KOPT-K1 (cell line): ENCODE data around the gene RNF126.

ENCODE experiments used
- H3K27ac ChIP-seq: fragments of 200-600 bp; sonication (generic); 2 replicates; pipeline ENCODE4 v1.5.1; 2016; ENCODE audit warnings: antibody characterized with exemption, mild to moderate bottlenecking, low read depth, low read length; ENCODE audit not compliant: poor library complexity, severe bottlenecking
- H3K36me3 ChIP-seq: fragments of 200-600 bp; sonication (generic); 2 replicates; pipeline ENCODE4 v1.5.1; 2017; ENCODE audit warnings: antibody characterized with exemption, mild to moderate bottlenecking, low read length, moderate library complexity; ENCODE audit not compliant: insufficient read depth
- H3K9me3 ChIP-seq: fragments of 200-600 bp; sonication (generic); 2 replicates; pipeline ENCODE4 v1.5.1; 2017; ENCODE audit warnings: antibody characterized with exemption, low read length, mild to moderate bottlenecking; ENCODE audit not compliant: insufficient read depth, poor library complexity, severe bottlenecking

The RNF126 gene

GRCh38 chr19:648305-648704 lies 14.7 kb downstream of the RNF126 start:
- H3K9me3 ChIP-seq, result no peaks in the 10 kb centered on the region
- H3K27ac ChIP-seq, result no peak overlapping the region
- peaks cover 93% of the 10 kb centered on the region for H3K36me3 ChIP-seq

DNA sequence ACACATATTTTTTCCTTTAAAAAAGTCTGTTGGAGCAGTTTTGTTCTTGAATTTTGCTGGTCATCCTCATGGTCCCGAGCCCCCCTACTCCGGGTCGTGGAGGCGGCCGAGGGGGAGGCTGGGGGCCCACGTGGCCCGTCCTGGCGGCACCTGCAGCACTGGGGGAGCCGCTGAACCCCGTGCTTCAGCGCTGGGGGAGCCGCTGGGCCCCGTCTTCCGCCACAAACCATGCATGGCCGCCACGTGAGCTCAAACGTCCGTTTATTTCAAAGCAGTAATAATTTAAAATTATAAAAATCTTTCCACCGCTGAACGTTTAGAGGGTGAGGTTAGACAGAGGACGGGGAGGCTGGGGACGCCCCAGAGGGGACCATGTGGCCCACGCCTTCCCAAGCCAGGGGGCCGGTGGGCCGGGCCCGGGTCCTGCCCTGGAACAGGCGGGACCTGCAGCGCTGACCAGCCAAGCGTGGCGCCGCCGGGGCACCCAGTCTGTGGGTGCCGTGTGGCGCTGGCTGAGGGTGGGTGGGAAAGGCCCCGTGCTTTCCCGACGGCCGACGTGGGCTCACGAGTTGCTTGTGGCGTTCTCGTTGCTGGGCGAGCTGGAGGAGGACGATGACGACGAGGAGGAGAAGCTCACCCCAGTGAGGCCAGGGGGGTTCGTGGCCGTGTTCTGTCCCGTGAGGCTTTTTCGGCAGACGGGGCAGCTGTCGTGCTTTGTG lies 15.3 kb downstream of the RNF126 start:
- Histone ChIP-seq H3K27ac (no peak overlapping the region), H3K9me3 (no peaks in the 10 kb centered on the region), H3K36me3 (peaks cover 91% of the 10 kb centered on the region)

DNA sequence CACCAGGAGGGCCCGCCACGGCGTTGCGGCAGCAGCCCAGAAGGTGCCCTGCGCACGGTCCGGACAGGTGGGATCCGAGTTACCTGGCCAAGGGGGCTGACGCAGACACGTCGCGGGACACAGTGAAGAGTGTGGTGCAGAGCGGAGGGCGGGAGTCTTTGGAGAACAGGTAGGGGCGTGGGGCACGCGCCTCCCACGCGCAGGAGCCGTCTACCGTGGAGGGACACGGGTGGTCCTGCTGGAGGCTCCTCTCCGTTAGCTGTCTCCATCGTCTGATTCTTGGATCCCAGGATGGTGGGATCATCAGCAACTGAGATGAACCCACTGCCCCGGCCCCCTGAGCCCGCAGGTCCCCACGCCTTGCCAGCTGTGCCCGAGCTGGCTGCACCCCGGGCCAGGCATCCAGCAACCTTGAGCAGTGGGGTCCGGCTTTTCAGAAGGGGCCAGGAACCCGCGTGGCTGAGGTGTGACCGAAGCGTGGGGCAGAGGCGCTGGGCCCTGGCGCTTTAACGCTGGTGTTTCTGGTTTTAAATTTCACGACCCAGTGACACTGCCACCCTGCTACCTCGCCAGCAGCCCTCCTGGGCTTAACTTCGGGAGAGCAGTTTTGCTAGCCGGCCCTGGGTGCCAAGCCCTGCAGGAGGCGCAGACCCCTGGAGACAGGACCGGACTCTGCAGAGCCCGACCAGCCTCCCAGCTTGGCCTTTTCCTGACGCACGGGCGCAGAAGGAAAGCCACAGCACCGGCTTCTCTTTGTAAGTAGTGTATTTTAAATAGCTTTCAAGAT lies 16.0 kb downstream of the RNF126 start:
- H3K27ac ChIP-seq, result no peak overlapping the region
- H3K36me3 ChIP-seq, result peaks cover 85% of the 10 kb centered on the region
- H3K9me3 ChIP-seq, result no peaks in the 10 kb centered on the region

DNA sequence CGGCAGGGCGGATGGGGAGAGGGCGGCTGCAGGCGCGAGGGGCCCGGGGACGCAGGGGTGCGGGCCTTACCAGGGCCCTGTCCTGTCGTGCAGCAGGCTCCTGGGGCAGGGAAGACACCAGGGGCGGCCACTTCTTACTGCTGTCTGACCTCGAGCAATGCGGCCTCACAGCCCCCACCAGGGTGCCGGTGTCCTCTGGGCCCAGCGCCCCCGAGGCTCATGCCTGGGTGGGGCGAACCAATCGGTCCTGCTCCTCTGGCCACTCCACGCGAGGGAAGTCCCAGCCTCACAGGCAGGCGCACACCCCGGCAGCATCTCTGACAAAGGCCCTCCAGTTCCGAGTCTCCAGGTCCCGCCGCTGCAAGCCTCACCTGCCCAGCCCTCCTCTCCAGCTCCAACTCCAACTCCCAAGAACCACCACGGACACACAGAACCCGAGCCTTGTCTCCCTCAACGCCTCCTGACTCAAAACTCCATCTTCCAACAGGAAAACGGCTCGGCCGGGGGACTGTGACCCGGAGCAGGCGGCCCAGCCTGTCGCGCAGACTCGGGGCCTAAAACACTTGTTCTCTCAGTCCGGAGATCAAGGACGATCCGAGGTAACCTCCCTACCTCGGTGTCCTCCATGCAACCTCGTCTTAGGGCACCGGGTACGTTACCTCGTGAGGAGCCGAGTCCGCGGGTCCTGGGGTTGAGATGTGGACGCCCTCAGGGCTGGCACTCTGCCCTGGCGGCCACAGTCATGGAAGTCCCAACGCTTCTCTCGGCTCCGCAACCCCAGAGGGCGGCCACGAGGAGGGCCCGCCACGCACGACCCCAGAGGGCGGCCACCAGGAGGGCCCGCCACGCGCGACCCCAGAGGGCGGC lies 16.9 kb downstream of the RNF126 start:
- no peak overlapping the region for H3K27ac ChIP-seq
- H3K9me3 ChIP-seq, result no peaks in the 10 kb centered on the region
- H3K36me3 ChIP-seq, result peaks cover 77% of the 10 kb centered on the region

GRCh38 chr19:644789-645188 lies 18.2 kb downstream of the RNF126 start:
- Histone ChIP-seq H3K9me3 (no peaks in the 10 kb centered on the region), H3K36me3 (peaks cover 64% of the 10 kb centered on the region), H3K27ac (no peak overlapping the region)

DNA sequence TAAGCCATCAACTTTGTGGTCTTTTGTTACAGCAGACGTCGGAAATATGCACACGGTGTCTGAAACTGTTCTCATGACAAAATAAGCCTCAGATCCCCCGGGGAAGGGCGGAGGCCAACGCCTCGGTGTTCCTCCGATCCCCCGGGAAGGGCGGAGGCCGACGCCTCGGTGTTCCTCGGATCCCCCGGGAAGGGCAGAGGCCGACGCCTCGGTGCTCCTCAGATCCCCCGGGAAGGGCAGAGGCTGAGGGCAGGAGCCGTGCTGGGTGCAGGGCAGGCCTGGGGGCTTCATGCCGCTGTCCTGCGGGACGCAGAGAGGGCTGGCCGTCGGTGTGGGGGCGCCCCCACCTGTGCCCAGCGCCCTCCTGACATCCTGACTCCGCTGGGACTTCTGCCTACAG lies 18.7 kb downstream of the RNF126 start:
- Histone ChIP-seq H3K36me3 (peaks cover 59% of the 10 kb centered on the region), H3K27ac (no peak overlapping the region)

DNA sequence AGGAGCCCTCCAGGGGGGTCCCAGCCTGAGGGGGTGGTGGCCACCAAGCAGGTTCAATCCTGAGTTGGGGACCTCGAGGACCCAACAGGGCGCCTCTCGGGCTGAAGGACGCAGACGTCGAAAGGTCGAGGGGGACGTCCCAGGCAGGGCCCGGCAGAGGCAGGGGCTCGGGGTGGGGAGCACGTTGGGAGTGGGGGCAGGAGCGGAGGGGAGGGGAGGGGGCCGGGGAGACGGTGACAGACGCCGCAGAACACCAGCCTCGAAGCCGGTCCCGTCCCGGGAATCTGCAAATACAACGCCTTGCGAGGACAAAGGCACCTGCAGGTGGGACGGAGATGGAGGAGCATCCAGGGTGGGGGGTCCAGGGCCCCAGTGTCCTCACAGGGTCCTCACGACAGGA lies 19.3 kb downstream of the RNF126 start:
- peaks cover 53% of the 10 kb centered on the region for H3K36me3 ChIP-seq
- no peak overlapping the region for H3K27ac ChIP-seq

More for the DNA sequence above, 18.7 kb downstream of the RNF126 start:
- H3K9me3 ChIP-seq, result no peaks in the 10 kb centered on the region

DNA sequence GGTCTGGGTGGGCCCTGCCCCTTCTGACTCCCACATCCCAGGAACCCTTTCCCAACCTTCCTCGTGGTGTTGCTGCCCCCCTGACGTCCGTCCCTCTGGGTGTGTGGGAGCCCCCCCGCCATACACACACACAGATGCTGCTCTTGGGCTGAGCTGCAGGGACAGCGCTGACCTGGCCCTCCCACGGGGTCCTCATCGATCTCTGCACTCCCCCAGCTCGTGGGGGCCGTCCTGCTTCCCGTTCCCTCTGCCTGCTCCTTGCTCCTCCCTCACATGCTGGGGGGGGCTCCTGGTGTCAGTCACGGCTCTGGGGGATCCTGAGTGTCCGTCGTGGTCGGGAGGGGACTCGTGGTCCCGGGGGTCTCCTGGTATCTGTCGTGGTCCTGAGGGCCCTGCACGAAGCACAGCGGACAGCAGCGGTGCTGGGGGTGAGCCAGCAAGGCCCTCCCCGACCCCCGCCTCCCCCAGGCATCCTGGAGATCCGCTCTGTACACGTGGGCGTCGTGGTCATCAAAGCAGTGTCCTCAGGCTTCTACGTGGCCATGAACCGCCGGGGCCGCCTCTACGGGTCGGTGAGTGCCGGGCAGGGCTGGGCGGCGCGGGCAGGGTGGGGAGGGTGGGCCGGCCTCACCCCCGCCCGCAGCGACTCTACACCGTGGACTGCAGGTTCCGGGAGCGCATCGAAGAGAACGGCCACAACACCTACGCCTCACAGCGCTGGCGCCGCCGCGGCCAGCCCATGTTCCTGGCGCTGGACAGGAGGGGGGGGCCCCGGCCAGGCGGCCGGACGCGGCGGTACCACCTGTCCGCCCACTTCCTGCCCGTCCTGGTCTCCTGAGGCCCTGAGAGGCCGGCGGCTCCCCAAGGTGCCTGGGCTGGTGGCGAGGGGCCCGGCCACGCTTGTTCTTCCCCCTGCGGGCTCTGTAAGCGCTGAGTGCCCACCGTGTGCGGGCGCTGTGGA lies 20.0 kb downstream of the RNF126 start:
- peaks cover 46% of the 10 kb centered on the region for H3K36me3 ChIP-seq
- no peaks in the 10 kb centered on the region for H3K9me3 ChIP-seq
- H3K27ac ChIP-seq, result no peak overlapping the region

More for the DNA sequence above, 19.3 kb downstream of the RNF126 start:
- no peaks in the 10 kb centered on the region for H3K9me3 ChIP-seq

GRCh38 chr19:641702-642101 lies 21.3 kb downstream of the RNF126 start:
- Histone ChIP-seq H3K9me3 (no peaks in the 10 kb centered on the region), H3K36me3 (peaks cover 33% of the 10 kb centered on the region), H3K27ac (no peak overlapping the region)

- Histone ChIP-seq H3K27ac (no peak overlapping the region), H3K9me3 (no peaks in the 10 kb centered on the region), H3K36me3 (peaks cover 23% of the 10 kb centered on the region)
These were observed 22.3 kb downstream of the RNF126 start for GRCh38 chr19:640606-641189.

GRCh38 chr19:640161-640558 lies 22.9 kb downstream of the RNF126 start:
- Histone ChIP-seq H3K9me3 (no peaks in the 10 kb centered on the region), H3K36me3 (peaks cover 19% of the 10 kb centered on the region; the same call in 1 of the 2 replicates), H3K27ac (no peak overlapping the region)

GRCh38 chr19:639253-640160 lies 23.5 kb downstream of the RNF126 start, which contains the start of gene FGF22:
Gene FGF22, plus strand, starts transcription at chr19:639879. Its CDS starts 47 bp downstream, at chr19:639926.
- no peaks in the 10 kb centered on the region for H3K9me3 ChIP-seq
- H3K36me3 ChIP-seq, result peaks cover 12% of the 10 kb centered on the region; the same call in 1 of the 2 replicates
- no peak within 1 kb of the TSS for H3K27ac ChIP-seq

DNA sequence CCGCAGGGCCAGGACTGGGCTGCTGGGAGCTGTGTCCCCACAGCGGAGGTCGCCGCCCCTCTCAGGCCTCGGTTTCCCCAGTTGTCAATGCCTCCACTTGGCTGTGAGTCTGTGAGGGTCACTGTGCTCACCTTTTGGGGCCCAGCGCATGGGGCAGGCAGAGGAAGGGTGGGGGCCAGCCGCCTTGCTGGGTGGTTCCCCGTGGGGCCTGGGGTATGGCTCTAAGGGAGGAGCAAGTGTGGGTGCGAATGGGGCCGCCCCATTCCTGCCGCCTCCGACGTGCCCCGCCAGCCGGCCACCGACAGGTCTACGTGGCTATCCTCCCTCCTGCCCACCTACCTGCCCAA lies 24.1 kb downstream of the RNF126 start:
- Histone ChIP-seq H3K36me3 (peaks cover 6% of the 10 kb centered on the region; the same call in 1 of the 2 replicates), H3K9me3 (no peaks in the 10 kb centered on the region), H3K27ac (no peak overlapping the region)
